GM19324 (cell line): ENCODE measurements around the gene NR4A1.

ENCODE experiments used
- ATAC-seq: cut with Tn5 transposase; IDR thresholded peaks from one replicate; pipeline ENCODE4 v1.9.1; 2021; ENCODE audit warnings: mild to moderate bottlenecking, moderate library complexity; ENCODE audit not compliant: unreplicated experiment, low FRiP score

The NR4A1 gene

DNA sequence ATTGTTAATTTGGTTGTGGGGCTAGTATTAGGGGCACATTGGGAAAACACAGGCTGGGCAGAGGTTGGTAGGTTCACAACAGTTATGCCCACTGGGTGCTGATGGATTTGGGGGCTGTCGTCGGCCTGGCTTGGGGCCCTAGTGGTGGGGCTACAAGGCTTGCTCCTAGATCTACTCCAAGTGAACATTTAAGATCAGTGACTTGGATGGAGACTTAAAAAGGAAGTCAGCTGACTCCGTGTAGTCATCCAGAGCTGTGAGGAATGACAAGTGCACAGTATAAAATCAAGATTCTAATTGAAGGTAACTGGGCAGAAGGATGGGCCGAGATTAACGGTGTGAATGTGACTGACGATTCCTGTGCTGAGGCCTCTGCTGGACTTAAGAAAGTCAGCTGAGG, 12.8 kb upstream of the NR4A1 start:
- ATAC-seq, result no peak

DNA sequence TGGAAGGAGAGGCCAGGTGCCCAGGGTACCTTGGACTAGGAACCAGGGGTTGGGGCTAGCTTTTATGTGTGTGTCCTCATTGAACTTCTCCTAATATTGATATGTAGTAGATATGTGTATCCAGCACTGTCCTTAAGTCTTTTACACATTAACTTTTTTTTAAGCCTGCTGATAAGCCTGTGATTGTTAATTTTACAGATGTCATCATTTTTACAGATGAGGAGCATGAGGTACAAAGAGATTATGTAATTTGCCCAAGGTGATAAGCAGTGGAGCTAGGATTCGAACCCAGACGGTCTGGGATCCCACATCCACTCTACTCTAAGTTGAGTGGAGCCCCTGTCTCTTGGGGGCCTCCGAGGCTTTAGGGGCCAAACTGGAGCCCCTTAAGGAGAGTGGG, 10.2 kb upstream of the NR4A1 start:
- no peak for ATAC-seq

DNA sequence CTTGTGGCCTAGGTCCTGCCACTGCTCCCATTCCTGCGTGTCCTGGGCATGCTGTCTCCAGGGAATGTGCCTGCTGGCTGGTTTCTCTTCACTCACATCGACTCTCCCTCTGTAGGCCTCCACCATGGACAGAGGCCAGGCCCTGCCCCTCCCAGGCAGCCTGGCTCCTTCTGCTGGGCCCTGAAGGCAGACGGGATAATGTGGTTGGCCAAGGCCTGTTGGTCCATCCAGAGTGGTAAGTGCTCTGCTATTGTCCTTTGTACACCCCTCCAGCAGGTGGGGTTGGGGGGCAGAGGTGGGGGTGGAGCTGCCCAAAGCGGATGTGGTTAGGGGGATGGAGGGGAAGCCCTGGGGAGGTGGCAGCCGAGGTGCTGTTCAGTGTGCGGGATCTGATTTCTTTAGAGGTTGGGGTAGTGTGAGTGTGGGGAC, 9.5 kb upstream of the NR4A1 start:
- no peak for ATAC-seq

DNA sequence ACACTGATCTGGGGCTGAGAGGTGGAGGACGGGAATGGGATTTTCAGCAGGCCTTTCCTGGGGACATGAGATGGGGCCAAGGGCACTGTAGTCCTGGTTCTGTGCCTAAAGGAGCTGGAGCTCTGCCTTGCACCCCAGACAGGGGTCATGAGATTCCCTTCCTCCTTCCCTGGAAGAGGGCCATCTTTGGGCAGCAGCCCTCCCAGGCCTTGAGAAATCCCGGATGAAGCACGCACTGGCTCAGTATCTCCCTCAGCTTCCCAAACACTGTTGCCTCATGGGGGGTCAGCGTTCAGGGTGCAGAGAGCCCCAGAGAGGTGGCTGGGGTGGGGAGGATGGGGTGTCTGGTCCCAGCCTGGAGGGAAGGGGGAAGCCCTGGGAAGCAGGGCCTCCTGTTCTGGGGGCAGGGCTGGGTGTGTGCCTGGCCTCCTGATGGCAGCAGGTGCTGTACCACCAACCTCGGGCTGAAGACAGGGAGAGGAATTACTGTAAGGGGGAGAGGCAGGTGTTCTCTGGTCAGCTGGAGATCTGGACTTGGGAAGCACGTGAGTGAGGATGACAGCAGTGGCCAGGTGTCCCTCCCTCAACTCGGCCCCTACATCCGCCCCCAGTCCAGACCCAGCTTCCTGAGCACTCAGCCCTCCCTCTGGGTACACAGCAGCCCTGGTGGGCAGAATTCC, 8.4 kb upstream of the NR4A1 start:
- no peak for ATAC-seq

DNA sequence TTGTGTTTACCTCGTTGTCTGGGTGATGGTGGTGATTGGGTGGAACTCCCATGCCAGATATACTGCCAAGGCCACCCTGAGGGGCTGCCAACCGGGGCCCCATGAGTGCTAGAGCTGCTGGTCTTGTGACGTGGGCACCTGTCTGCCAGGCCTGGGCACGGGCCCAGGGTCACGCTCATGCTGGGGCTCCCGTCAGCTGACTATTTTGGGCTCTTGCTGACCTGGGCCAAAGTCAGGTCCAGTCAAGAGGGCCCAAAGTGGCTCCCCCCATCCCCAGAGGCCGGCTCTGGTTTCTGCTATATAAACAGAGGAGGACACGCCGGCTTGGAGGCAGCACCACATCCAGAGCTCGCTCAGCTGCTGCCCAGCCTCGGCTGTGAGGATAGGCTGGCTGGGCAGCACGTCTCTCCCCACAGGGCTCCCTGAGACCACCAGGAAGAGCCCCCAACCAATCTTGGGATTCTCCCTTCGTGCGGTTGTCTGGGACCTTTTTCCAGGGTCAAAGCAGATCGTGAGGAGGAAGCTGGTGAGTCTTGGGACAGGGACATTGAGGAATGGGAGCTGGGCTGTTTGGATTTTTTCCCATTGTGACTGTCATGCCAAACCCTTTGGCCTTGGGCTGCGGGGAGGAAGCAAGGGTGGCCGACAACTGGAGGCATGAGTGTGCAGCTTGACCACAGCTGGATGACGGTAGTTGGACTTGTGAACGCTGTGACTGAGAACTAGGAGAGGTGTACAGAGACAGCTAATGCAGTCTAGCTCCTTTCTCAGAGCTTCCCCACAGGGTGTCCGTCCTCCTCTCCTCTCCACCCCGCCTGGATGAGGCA, 7.6 kb upstream of the NR4A1 start:
- ATAC-seq, result no peak

DNA sequence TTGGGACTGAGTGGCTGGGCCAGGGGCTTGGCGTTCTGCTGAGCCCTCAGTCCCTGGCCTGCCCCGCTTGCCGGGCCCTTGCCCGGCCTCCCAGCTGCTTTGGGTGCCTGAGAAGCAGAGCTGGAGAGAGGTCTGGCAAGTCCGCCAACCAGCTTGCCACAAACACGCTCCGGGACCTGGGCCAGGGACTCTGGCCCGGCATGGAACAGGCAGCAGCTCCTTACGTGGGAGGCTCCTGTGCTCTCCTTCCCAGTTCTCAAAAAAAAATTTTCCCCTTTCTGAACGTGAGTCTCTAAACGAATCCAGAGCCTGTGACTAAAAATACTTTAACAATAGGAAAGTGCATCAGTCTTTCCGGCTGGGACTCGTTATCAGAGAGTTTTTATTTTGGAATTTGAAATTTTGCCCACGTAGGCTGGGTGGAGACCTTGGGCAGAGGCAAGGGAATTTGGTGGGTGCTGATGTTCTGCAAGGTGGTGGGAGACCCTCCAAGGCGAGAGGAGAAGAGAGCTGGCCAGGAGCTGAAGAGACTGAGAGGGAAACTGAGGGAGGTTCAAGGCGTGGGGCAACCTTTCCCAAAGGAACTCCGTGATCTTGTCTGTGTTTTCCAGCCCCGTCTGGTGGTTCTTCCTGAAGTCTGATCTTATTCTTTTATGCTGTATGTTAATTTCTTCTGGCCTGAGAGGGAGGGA, 6.8 kb upstream of the NR4A1 start:
- no peak for ATAC-seq

DNA sequence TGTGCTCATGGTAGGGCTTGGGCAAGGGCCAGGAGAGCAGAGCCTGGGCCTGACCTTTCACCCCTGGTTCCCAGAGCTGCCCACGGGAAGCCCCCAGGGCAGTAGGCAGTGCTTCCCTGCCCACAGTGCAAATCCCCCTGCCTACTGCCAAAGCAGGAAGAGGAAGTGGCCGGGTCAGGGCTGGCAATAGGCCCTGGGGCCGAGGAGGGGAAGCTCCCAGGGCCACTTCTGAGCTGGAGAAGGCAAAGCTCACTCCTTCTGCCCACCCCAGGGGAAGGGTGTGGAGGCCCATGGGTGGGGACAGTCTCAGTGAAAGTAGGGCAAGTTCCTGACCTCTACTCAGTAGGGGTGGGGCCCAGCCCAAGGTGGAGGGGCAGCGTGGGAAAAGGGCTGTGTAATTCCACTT, 5.4 kb upstream of the NR4A1 start:
- no peak for ATAC-seq

DNA sequence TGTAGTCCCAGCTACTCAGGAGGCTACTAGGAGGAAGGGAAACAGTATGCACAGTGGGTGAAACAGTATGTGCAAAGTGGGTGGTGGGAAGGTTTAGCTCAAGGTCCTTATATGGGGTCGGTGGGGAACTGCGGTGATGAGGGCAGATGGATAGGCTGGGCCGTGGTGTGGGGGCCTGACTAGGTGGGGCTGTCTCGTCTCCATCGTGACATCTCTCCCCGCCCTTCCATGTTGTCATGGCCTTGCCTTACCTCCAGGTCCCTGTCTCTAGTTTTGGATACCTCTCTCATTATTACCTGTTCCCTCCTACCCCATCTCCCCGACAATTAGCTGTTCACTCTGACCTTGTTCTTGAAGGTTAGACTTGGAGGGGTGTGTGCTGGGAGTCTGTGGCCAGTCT, 4.4 kb upstream of the NR4A1 start:
- ATAC-seq, result no peak

DNA sequence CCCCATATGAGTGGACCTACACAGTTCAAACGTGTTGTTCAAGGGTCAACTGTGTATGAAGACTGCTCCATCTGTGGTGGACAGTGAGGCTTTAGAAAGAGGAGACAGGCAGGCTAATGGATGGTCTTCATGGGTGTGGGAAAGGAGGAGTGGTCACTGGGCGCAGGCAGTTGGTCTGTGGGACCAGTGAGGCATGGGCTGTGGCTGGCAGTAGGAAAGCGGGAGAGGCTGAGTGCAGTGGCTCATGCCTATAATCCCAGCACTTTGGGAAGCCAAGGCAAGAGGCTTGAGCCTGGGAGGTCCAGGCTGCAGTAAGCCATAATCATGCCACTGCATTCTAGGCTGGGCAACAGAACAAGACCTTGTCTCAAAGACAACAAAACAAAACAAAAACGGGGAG, 2.0 kb upstream of the NR4A1 start:
- ATAC-seq, result no peak

DNA sequence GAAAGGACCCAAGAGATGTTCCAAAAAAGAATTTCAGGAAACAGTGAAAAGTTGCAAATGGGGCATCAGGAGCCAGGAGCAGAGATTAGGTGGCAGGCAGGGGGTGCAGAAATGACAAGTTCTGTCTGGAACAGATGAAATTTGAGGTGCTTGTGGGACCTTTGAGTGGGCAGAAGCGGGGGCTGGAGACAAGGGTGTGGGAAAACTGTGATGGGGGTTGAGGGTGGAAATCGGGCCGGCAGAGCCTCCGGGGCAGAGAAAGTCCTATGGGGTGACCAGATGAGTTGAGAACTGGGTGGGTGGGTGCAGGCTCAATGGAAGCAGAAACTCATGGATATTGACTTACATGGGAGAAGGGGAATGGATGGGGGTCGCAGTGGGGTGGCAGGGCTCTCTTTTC, 1.6 kb upstream of the NR4A1 start:
- no peak for ATAC-seq

DNA sequence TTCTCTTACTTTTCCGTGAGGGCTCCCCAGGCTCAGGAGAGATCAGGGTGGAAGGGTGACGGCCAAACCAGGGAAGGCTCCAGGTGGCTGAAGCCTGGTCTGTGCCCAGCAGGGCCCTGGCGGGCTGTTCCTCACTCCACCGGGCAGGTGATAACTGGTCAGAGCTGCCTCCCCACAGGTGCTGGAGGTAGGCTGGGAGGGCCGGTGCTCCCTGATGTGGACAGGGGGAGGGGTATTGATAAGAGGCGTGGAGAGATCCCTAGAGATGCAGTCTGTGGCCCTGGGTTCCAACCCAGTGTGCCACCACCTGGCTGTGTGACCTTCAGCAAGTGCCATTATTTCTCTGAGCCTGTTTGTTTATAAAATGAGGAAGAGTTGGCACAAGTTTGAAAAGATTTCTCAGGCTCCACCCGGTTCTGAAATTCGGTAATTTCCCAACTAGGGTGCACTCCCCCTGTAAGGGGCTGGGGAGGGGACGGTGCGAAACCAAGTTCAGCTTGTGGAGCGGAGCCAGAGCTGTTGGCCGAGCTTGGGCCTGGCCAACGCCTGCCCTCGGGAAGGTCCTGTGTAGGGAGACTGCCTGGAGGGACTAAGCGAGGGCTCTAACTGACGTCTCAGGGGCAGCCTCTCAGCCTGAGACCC, 1.0 kb upstream of the NR4A1 start:
- no peak for ATAC-seq

DNA sequence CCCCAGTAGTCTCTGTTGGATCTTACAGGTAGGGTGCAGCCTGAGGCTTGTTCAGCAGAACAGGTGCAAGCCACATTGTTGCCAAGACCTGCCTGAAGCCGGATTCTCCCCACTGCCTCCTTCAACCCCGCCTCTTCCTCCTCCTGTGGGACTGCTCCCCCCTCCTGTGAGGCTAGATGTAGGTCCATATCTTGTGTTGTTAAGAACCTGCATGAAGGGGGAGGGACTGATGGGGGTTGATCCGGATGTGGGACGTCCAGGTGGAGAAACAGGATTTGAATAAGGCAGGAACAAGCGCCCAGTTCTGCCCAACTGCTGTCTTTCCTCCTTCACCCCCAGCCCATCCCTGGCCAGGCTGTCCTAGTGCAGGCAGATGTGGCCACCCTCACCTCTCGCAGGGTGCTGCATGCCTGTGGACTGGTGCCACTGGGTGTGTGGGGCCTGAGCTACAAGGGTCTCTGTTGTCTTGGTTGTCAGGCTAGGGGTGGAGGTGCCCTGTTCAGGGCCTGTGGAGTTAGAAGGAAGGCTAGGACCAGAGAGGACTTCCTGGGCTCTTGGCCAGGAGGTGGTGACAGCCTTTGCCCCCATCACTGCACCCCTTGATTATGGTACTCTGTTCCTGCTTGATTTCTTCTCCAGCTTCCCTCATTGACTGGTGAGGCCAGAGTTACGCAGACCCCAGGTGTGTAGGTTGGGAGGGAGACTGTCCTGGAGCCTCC, 1.4 kb downstream of the NR4A1 start:
- no peak for ATAC-seq

DNA sequence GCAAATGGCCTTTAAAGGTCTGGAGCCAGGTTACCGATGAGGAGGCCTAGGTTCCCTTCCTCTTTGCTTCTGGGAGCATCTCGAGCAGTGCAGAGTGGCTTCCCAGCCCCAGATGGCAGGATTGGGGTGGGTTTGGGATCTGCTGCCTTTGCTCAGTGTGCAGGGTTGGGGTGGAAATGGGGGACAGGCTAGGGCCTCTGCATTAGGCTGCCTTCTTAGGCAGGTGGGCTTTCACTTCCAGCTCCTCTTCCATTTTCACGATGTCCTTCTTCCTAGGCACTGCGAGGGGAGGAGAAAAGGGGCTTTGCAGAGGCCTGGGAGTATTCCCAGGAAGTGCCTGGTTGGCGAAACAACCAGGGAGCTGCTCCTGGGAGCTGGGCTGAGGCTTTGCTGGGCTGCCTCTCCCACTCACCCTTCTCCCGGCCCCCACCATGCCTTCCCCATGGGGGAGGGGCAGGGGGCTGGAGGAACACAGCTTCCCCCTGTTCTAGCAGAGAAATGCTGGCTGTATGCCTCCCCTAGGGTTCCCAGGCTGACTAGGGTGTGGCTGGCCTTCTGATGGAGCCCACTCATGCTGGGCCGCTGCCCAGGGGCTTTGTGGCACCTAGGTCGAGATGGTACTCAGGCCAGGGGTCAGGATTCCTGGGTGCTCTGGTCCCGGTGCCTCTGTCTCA, 2.4 kb downstream of the NR4A1 start:
- ATAC-seq, result no peak

DNA sequence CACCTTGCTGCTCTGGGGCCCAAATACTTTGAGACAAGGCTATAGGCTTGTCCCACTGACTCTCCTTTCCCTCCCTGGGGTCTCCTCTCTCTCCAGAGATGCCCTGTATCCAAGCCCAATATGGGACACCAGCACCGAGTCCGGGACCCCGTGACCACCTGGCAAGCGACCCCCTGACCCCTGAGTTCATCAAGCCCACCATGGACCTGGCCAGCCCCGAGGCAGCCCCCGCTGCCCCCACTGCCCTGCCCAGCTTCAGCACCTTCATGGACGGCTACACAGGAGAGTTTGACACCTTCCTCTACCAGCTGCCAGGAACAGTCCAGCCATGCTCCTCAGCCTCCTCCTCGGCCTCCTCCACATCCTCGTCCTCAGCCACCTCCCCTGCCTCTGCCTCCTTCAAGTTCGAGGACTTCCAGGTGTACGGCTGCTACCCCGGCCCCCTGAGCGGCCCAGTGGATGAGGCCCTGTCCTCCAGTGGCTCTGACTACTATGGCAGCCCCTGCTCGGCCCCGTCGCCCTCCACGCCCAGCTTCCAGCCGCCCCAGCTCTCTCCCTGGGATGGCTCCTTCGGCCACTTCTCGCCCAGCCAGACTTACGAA, 3.1 kb downstream of the NR4A1 start:
- ATAC-seq, result no peak

DNA sequence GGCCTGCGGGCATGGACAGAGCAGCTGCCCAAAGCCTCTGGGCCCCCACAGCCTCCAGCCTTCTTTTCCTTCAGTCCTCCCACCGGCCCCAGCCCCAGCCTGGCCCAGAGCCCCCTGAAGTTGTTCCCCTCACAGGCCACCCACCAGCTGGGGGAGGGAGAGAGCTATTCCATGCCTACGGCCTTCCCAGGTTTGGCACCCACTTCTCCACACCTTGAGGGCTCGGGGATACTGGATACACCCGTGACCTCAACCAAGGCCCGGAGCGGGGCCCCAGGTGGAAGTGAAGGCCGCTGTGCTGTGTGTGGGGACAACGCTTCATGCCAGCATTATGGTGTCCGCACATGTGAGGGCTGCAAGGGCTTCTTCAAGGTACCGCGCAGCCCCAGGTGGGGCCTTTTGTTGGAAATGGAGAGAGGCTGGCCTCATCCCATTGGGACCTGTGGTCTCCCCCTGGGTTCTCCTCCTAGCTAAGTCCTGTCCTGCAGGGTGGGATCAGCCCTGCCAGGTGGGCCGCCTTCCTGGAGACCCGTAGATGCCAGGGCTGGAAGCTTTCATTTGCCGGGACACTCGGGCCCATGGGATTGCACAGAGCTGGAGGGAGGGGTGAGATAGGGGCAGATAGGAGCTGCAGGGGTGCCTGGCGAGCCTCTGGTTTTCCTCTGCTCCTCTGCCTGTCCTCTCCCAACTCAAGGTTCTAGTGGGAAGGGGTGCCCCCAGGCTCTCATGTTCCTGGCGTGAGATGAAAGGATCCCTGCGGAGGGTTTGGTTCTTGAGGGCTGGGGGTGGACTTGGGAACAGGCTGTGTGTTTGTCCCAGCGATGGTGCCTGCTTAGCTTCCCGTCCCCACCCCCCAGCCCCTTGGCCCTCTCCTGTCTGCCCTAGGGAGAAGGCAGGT, 3.8 kb downstream of the NR4A1 start:
- ATAC-seq, result no peak

DNA sequence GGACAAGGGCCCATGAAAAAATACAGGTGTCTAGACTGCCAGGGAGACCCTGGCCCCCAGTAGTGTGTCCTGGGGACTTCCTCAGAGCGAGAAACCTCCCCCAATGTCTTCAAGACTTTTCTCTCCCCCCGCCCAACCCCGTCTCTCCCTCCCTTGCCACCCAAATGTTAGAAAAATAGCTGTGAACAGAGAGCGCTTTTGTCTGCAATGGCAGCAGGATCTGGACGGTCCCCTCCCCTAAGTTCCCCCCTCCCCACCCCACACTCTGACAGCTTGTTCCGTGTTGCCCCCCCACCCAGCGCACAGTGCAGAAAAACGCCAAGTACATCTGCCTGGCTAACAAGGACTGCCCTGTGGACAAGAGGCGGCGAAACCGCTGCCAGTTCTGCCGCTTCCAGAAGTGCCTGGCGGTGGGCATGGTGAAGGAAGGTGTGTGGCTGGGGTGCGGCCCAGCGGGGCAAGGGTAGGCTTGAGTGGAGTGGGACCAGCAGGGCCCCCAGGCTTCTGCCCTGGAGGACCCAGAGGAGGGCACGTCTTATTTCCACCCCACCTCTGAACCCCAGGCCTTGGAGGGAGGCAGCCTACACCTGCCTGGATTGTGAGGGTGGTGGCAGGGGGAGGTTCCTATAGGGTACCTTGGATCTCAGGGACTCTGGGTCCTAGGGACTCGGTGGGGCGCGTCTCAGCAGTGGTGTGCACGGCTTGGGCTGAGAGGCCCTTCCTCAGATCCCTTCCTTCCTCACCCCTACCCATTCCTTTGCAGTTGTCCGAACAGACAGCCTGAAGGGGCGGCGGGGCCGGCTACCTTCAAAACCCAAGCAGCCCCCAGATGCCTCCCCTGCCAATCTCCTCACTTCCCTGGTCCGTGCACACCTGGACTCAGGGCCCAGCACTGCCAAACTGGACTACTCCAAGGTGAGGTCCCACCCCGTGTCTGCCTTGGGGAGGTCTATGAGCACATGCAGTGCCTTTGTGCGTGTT, 4.8 kb downstream of the NR4A1 start:
- no peak for ATAC-seq
